Eye (tissue), 1 donor: Measurements from ENCODE around the gene SDS.
A peak's percentile ranks its signal among the peaks of the same experiment; 100 is the strongest.
"Not testable (repeated sequence)": the region's sequence is repeated elsewhere in the genome, so short reads cannot be mapped to it uniquely, and the experiment has no call there.

Source experiments
- DNase-seq: peaks from one replicate; pipeline ENCODE4 v3.0.0-alpha.2; 2015

SDS gene

GRCh38 chr12:113373969-113374368, 29.7 kb downstream of the SDS start:
- no peak for DNase-seq

GRCh38 chr12:113373440-113373839, 30.2 kb downstream of the SDS start:
- DNase-seq, result no peak

GRCh38 chr12:113372371-113372770, 31.3 kb downstream of the SDS start:
- no peak for DNase-seq

- no peak for DNase-seq
Measured at GRCh38 chr12:113371808-113372207, 31.9 kb downstream of the SDS start.

GRCh38 chr12:113370923-113371682, 32.6 kb downstream of the SDS start:
- DNase-seq, result no peak

GRCh38 chr12:113369391-113369985, 34.2 kb downstream of the SDS start:
- no peak for DNase-seq

GRCh38 chr12:113368331-113368730, 35.4 kb downstream of the SDS start:
- DNase-seq, result no peak

GRCh38 chr12:113366827-113367226, 36.9 kb downstream of the SDS start:
- DNase-seq, result no peak

- no peak for DNase-seq
Measured at GRCh38 chr12:113365639-113366395, 37.9 kb downstream of the SDS start.

GRCh38 chr12:113364698-113365097, 39.0 kb downstream of the SDS start:
- no peak for DNase-seq

GRCh38 chr12:113361574-113362370, 41.9 kb downstream of the SDS start:
- DNase-seq, result no peak

- no peak for DNase-seq
Measured at GRCh38 chr12:113359939-113360748, 43.5 kb downstream of the SDS start.

- peak; percentile 66 for DNase-seq
Measured at GRCh38 chr12:113359133-113359938, 44.4 kb downstream of the SDS start.

- DNase-seq, result peak; percentile 96
Measured at GRCh38 chr12:113358381-113359132, 45.1 kb downstream of the SDS start, which contains the start of gene PLBD2. Gene PLBD2 (plus strand): TSS chr12:113358587. CDS start chr12:113358601, 14 bp downstream.

GRCh38 chr12:113354192-113354591, 49.5 kb downstream of the SDS start:
- not testable (repeated sequence) for DNase-seq

GRCh38 chr12:113351089-113351488, 52.6 kb downstream of the SDS start:
- no peak for DNase-seq

- no peak for DNase-seq
Measured at GRCh38 chr12:113348849-113349536, 54.7 kb downstream of the SDS start.

GRCh38 chr12:113347892-113348291, 55.8 kb downstream of the SDS start:
- no peak for DNase-seq

GRCh38 chr12:113347107-113347506, 56.6 kb downstream of the SDS start:
- no peak for DNase-seq

- DNase-seq, result no peak
Measured at GRCh38 chr12:113346353-113346752, 57.3 kb downstream of the SDS start.
